ENCODE data around the gene ROR1. TPM values are rescaled to one million over a fixed set of nuclear protein-coding genes. Genes with fewer than 3 reads are reported as not detected.

The ROR1 gene
- total RNA-seq, 1 experiment from 2014 or later = 2.7 TPM

DNA sequence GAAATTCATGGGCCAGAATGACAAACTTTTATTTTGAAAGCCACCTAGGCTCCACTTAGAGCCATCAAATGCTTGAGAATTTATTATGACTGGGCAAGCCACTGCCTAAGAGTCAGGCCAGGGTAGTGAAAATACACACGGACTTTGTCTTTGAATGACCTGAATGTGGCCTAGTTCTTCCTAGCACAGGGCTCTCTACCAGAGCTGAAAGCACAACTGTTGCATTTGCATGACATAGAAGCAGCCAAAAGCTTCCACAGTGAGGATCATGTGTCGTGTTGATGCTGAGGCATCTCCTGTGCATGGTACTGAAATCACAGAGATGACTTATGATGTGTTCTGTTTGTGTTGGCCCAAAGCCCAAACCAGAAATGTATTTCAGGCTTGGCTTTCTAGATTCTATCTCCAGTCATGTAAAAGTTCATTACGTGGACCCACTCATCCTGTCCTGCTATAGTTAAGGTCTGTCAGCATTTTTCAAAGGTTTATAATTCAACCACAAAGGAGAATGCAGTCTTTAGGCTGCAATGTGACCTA is 265.6 kb downstream of the ROR1 start:
- H3K9ac ChIP-seq (ENCODE audit: low read length) = no peak overlapping the region
- H3K4me1 ChIP-seq (ENCODE audit: control insufficient read depth in 1 of 2, insufficient read depth in 2 of 2, low read length in 2 of 2) = peaks cover 7 to 9% of the 10 kb centered on the region in 2 experiments; a peak in 3 of 4 replicates
- BruUV-seq (replicated peaks) = no TSS peak

More for the DNA sequence above, 265.6 kb downstream of the ROR1 start:
- ChIA-PET RAD21 (ENCODE audit: low non-redundant PET in 1 of 2, low total read pairs in 2 of 2, uncharacterized antibody in 2 of 2, unreplicated experiment in 2 of 2) (no interaction called here), CTCF (no interaction called here), POLR2A (no interaction called here)
- ATAC-seq (peak; percentile 66), DNase-seq (ENCODE audit: low read depth, low spot score) (peak; percentile 15)
- H3K9me2 ChIP-seq (ENCODE audit: insufficient read depth) = no peaks in the 10 kb centered on the region
- no peak overlapping the region for H3K27ac ChIP-seq (ENCODE audit: low read depth, low read length)
- no peaks in the 10 kb centered on the region for H4K20me1 ChIP-seq (ENCODE audit: insufficient read depth)
- no peaks in the 10 kb centered on the region for H3K9me3 ChIP-seq (ENCODE audit: control insufficient read depth in 1 of 2, insufficient read depth in 1 of 2, low read depth in 1 of 2, low read length in 2 of 2)
- no peak overlapping the region for H3K4me3 ChIP-seq (replicated peaks in 1 of 2; ENCODE audit: low read depth in 1 of 2, low read length in 2 of 2)
- no peak for TF ChIP-seq EGR1 (IDR thresholded peaks at IDR 0.05; ENCODE audit: low read depth)
- TF ChIP-seq FOSL1 (IDR thresholded peaks at IDR 0.05; ENCODE audit: low read depth) = no peak
- TF ChIP-seq ELF1 (IDR thresholded peaks at IDR 0.05; ENCODE audit: borderline replicate concordance, low read depth) = no peak
- TF ChIP-seq SRF (IDR thresholded peaks at IDR 0.05; ENCODE audit: low read depth) = no peak
- no peak for TF ChIP-seq YY1 (IDR thresholded peaks at IDR 0.05; ENCODE audit: extremely low read depth, insufficient replicate concordance, low read depth, low read length)
- TF ChIP-seq SP1 (IDR thresholded peaks at IDR 0.05; ENCODE audit: low read depth) = no peak
- no peak for TF ChIP-seq EZH2 (IDR thresholded peaks at IDR 0.05)
- TF ChIP-seq JUND (IDR thresholded peaks at IDR 0.05) = no peak
- no peak for TF ChIP-seq POLR2A (IDR thresholded peaks at IDR 0.05; ENCODE audit: borderline replicate concordance, extremely low read depth, insufficient read depth, insufficient read length)
- no peak for TF ChIP-seq CBX3 (IDR thresholded peaks at IDR 0.05; ENCODE audit: low read depth)
- no peak for TF ChIP-seq RAD21 (IDR thresholded peaks at IDR 0.05; ENCODE audit: low read depth)
- no peak for TF ChIP-seq MAX (IDR thresholded peaks at IDR 0.05)
- TF ChIP-seq POLR2AphosphoS5 (IDR thresholded peaks at IDR 0.05; ENCODE audit: low read depth, low read length) = no peak
- TF ChIP-seq TCF7L2 (IDR thresholded peaks at IDR 0.05; ENCODE audit: borderline replicate concordance, extremely low read depth, insufficient read depth, insufficient read length) = no peak
- no peak for TF ChIP-seq ZBTB33 (IDR thresholded peaks at IDR 0.05; ENCODE audit: extremely low read depth, insufficient replicate concordance, low read length)
- no peaks in the 10 kb centered on the region for H3K27me3 ChIP-seq (ENCODE audit: insufficient read depth, low read length)
- no peak overlapping the region for H2AFZ ChIP-seq (ENCODE audit: low read depth, low read length, poor library complexity, severe bottlenecking)
- peak overlapping the region; percentile 0; the same call in 1 of the 2 replicates for H3K4me2 ChIP-seq (ENCODE audit: low read length)
- no peaks in the 10 kb centered on the region for H3K79me2 ChIP-seq (ENCODE audit: insufficient read depth, low read length)
- no peaks in the 10 kb centered on the region for H3K36me3 ChIP-seq (ENCODE audit: control insufficient read depth in 1 of 2, insufficient read depth in 2 of 2, low read length in 2 of 2)
- intact Hi-C loops (cut with micrococcal nuclease) = no loop called here

Data from HCT116 (cell line).